GM12875 (cell line): ENCODE results near the gene IFNL2.
"Not testable (repeated sequence)": the region's sequence is repeated elsewhere in the genome, so short reads cannot be mapped to it uniquely, and the experiment has no call there.

Source experiments
- H3K4me3 ChIP-seq: one replicate; pipeline ENCODE4 v1.5.1; 2011; ENCODE audit warnings: low read depth, low read length, control low read depth
- TF ChIP-seq, protein P1 (sequence below): IDR thresholded peaks from 2 replicates; pipeline ENCODE4 v1.5.1; 2011; ENCODE audit warnings: low read depth, mild to moderate bottlenecking, control low read depth, inconsistent platforms, low read length, moderate library complexity, borderline replicate concordance; ENCODE audit not compliant: insufficient read depth

Gene IFNL2

DNA sequence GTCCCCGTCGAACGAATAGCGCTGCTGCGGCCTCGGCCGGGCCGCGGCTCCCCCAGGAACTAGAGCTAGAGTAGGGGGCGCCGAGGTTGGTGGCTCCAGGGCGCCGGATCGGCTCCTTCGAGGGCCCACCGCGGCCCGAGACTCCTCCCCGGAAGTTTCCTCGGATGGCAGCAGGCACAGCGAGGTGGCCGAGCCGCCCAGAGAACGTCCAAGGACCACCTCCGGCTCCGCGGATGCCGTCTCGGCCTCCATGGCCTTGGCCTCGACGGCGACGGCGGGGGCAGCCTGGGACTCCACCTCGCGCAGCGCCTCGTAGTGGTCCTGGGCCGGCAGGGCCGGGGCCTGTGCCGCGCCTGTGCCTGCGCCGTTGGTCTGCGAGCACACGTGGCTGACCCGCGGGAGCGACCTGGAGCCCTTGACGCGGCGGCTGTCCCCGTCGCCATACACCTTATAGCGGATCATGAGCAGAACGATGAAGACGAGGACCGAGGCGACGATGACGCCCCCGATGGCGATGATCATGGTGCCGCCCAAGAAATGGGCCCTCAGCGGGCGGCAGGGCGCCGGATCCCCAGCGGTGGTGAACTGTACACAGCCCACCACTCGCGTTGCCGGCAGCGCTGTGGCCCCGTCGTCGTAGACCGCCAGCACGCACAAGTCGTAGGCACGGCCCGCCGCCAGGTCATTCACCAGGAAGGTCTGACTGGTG is 39.8 kb downstream of the IFNL2 start:
- H3K4me3 ChIP-seq, result no peak overlapping the region
- TF ChIP-seq, protein P1, sequence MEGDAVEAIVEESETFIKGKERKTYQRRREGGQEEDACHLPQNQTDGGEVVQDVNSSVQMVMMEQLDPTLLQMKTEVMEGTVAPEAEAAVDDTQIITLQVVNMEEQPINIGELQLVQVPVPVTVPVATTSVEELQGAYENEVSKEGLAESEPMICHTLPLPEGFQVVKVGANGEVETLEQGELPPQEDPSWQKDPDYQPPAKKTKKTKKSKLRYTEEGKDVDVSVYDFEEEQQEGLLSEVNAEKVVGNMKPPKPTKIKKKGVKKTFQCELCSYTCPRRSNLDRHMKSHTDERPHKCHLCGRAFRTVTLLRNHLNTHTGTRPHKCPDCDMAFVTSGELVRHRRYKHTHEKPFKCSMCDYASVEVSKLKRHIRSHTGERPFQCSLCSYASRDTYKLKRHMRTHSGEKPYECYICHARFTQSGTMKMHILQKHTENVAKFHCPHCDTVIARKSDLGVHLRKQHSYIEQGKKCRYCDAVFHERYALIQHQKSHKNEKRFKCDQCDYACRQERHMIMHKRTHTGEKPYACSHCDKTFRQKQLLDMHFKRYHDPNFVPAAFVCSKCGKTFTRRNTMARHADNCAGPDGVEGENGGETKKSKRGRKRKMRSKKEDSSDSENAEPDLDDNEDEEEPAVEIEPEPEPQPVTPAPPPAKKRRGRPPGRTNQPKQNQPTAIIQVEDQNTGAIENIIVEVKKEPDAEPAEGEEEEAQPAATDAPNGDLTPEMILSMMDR, result no peak

DNA sequence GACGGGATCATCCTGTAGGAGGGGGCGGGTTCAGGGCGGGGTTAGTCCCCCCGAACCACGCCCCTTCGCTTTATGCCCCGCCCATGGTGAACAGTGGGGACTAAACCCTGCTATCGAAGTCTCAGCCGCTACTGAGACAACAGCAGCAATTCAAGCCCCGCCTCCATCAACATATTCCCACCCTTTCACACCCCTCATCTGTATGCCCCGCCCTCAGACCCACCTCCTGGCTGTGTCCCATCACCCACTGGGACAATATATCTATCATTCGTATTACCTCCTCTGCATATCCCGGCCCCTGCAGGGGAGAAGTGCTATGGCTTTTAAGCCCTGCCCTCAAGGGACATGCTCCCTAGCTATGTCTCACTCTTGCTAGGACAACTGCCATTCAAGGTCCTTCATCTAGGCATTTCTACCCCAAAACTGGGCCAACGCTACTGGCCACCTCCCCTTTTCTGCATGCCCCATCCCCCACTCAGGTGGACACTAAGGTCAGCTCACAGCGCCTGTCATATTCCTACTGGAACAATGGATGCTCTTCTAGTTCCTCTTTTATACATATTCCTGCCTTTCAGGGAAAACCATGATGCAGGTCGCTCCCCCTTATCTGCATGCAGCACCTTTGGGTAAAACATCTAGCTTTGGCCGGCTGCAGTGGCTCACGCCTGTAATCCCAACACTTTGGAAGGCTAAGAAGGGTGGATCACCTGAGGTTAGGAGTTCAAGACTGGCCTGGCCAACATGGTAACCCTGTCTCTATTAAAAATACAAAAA is 40.5 kb downstream of the IFNL2 start:
- TF ChIP-seq, protein P1, result no peak
- no peak overlapping the region for H3K4me3 ChIP-seq

DNA sequence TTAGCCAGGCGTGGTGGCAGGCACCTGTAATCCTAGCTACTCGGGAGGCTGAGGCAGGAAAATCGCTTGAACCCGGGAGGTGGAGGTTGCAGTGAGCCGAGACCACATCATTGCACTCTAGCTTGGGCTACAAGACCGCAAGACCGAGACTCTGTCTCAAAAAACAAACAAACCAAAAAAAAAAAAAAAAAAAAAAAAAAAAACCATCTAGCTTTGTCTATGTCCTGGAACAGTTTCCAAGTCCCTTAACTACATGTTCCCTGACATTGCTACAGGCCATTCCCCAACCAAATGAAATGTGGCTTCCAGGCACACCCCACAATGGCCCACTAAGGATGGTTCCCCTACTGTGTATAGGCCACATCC is 41.1 kb downstream of the IFNL2 start:
- H3K4me3 ChIP-seq, result not testable (repeated sequence)

DNA sequence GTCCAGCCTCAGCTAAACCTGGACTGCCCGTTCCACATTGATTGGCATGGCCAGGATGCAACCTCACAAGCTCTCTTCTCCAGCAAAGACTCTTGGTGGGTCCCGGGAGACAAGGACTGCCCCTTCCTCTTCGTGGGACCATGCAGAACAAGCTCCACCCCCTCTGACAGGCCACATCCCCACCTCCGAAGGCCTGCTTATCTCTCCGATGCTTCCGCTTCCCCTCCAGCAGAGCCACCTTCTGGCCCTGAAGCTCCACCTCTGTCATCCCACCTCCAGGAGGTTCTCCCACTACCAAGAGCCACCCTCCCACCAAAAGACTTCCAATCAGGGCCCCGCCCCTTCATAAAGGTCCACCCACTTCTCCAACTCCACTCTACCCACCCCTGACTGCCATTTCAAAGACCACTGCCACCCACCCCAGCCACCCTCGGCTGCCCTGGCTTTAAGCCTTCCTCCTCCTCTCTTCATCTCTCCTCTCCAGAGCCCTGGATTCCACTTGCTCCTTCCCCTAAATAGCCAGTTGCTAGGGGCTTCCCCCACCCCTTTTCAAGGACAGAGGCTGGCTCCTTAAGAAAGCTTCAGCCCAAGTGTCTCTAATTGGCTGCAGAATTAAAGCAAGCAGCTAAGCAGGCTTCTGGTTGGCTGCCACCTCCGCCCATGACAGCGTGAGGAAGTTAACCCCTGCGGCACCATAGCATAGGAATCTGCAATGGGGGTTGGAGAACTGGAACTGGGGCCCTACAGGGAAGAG is 42.5 kb downstream of the IFNL2 start:
- H3K4me3 ChIP-seq, result no peak overlapping the region
- TF ChIP-seq, protein P1, result no peak

DNA sequence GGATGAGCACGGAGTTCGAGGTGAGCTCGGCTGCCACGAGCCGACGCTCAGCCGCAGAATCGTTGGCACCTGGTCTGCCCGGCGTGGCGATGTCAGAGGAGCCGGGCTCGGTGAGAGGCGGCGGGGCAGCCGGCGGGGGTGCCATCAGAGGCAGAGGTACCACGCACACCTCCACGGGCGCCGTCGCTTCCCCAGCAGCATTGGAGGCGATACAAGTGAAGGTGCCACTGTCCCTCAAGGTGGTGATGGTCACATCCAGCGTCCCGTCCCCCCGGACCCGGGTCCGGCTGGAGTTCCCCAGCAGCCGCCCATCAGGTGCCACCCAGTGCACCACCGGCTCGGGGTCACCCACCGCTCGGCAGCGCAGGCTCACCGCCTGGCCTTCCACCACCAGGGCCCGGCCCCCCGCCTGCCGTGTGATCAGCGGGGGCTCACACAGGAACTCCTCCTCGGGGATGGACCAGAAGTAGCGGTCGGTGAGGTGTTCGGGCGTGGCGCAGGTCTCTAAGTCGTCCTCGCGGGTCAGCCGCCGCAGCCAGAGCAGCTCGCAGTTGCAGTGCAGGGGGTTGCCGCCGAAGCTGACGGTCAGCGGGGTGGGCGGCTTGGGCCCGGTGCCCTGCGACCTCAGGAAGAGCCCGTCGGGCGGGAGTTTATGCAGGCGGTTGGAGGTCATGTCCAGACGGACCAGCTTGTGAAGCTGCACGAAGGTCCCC is 46.0 kb downstream of the IFNL2 start:
- H3K4me3 ChIP-seq, result no peak overlapping the region
- TF ChIP-seq, protein P1, result no peak

DNA sequence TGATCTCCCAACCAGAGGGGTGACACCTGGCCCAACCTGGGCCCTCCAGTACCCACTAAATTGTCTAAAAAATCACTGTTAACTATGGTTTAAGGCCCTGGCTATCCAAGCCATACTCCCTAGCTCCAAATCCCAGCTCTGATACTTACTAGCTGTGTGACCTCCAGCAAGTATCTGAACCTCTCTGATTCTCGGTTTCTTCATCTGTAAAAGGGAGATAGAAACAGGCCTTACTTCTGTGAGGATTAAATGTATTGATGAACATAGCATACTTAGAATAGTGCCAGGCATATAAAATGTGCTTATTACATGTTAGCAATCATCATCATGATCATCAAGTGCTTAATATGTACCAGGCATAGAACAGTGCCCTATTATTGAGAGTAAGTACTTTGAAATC is 47.7 kb downstream of the IFNL2 start:
- TF ChIP-seq, protein P1, result no peak
- H3K4me3 ChIP-seq, result no peak overlapping the region

DNA sequence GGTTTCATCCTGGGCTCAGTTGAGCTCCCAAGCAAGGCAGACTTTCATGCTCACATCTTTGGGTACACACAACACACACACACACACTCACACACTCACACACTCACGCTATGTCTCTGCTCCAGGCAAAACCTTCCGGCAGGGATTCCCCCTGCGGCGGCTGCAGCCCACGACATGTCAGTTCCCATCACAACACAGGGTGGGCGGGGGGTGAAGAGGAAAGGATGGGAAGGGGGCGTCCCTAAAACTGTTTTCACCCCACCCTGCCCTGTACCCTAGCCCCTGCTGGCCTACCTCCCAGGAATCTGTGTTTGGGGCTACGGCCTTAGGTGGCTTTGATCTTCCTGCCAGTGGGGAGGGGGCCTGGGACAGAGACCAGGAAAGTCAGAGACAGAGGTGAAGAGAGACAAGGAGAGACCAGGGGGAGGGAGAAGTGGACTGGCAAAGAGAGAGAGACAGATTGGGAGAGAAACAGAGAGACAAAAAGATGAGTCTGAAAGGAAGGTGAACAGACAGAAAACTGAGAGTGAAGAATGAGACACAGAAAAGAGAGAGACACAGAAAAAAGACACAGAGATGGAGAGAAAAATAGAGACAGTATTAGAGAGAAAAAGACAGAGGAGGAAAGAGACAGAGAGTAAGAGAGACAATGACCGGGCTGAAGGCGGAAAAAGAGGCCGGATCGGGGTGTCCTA is 48.6 kb downstream of the IFNL2 start:
- TF ChIP-seq, protein P1, result no peak
- H3K4me3 ChIP-seq, result no peak overlapping the region
